ENCODE results near the gene SLCO2A1.

SLCO2A1 gene

DNA sequence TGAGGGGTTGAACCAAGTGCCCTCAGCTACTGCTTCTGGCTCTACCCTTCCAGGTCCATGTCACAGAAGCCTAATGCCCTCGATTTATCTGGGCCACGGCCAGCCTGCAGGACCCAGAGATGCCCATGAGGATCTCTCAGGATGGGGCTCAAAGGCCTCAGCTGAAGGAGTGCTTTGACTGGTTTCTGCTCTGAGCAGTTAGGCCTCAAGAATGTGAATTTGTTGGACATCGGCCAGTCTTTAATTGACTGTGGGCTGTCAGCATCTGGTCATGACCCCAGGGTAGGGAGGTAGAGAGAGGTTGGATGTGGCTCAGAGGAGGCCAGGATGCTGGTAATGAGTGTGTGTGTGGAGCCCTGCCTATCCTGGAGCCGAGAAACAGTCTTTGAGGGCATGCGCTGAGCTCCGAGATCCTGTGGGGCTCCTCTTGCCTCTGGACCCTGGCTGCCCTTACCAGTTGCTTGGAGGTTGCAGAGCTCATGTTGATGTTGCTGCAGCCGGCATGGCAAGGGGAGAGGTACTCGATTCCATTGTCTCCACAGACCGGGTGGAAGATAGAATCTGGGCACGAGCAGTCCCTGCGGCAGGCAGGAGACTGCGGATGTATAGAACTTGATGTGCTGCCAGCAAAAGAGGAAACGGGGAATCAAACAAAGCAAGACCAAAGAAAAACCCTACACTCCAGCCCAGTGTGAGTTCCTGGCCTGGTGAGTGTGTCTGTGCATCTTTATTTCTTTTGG is 84.9 kb downstream of the SLCO2A1 start:
- DNase-seq: peak; percentile 9

DNA sequence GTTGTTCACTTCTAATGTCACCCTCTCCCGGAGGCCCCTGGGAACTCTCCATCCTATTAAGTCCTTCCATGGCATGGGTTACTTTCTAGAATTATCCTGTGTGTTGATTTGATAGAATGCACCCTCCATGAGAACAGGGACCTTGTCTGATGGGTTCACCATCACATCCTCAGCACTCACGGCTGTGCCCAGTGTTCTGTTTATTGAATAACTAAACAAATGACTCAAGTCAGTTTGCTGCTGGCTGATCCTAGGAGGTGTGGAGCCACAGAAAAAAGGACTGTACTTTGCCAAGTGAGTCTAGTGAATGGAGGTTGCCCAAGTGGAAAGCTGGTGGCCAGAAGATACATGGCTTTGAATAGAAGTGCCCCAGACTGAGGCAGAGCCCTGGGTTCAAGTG is 85.5 kb downstream of the SLCO2A1 start:
- DNase-seq: peak; percentile 6

DNA sequence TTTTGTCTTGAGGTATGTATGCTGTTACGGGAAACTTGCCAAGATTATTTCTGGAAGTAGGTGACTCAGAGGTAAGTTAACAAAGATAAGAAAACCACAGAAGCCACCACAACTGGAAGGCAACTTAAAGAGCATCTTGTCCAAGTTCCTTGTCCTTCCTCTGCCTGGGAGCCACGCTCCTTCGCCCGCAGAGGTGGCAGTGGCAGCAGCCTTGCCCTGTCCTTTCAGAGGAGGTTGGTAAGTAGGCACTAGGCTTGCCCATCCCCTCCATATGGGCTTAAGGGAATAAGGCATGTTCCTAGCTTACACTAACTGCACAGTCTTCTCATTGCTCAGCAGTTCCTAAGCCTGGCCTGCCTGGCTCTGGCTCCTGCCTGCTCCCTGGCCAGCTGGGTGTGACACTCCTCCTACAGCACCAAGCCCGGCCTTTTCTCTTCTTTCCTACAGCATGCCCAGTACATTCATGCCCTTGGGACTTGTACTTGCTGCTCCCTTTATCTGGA is 86.0 kb downstream of the SLCO2A1 start:
- DNase-seq: peak; percentile 9

DNA sequence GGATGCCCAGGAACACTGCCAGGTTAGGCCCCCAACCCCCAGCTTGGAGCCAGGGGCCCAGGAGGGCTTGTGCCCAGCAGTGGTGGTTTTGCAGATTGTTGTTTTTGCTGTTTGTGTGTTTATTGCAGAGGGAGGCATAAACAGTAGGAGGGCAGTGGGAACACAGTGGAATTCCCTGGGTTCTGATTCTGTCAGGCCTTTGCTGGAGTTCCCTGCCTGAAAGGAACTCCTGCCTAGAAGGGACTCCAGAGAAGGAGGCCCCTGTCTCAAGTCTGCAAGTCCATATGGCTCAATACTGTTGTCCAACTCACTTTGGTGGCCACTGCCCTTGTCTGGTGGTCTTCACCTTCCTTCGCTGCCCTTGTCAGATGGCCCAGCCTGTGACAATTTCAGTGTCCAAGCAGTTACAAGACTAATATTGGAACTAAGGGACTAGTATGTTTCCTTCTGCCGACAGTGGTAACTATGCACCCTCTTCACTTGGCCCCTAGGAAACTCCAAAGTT is 86.6 kb downstream of the SLCO2A1 start:
- no peak for DNase-seq

DNA sequence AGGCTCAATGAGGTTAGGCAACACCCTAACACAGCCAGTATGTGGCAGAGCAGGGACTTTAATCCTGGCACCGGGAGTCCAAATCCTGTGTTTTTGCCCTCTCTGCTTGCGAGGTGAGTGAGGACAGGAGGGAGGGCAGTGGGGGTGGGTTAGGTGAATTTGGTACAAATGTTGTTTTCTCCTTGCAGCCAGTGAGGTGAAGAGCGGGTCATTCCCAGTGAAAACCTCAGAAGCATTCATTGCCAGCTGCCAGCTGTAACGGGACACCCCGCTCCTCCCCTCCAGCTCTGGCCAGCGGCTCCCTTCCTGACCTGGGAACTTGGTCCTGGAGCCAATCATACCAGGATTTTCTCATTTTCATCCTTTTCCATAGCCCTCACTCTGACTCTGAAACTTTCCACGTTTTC is 88.3 kb downstream of the SLCO2A1 start:
- DNase-seq: no peak

DNA sequence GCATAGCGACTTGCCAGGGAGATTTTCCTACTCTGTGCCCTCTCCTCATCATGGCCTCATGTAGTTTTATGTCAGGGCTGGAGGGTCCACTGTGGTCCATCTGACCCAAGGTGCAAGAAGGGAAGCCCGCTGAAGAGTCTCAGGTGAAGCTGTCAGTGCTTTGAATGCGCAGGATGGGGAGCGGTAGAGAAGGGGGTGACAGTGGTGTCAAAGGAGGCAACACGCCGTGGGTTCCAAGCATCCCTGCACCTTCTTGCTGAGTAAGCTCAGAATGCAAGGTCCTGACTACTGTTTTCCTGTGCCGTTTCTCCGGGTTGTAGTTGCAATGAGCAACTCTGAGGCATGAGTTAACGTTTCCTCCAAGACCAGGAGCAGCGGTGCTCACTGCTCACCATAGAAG is 89.2 kb downstream of the SLCO2A1 start:
- no peak for DNase-seq

DNA sequence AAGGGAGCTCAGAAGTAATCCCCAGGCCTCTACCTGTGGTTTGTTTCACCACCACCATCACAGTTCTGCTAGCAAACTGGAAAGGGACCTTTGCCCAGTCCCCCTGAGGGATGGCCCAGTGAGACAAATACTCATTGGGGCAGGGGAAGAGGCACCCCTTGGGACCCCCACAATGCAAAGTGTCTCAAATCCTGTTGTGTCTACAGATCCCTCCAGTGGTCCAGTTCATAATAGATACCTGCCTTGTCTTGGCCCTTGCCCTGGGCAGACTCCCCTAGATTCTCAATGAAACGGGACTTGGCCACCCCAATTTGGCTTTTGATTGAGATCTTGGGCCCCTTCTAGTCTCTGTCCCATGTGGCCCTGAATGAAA is 90.3 kb downstream of the SLCO2A1 start:
- DNase-seq: no peak

DNA sequence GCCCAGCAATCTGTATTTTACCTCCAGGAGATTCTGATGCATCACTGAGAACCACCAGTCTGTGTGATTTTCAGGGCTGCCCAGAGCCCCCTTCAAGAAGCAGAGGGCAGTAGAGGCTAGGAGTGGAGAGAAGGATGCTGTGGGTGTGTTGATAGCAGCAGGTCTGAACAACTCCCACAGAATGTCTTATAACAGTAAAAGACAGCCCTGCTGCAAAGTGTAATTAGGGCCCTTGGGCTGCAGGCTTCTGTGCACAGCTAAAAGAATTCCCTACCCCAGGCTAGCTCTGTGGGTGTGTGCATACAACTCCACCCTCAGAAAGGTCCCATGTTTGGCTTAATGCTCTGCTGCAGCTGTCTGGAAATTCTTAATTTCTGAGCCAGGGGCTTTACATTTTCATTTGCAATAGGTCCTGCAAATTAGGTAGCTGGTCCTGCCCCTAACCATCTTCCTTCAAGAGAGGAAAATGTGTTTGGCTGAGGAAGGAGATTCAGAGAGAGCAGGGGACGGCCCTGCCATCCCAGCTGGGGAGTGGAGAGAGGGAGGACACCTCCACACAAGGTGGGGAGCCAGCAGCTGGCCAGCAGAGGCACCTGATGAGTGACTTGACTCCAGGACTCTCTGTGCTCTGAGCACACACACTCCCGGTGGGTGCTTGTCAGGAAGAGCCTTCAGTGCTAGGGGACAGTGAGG is 90.8 kb downstream of the SLCO2A1 start:
- no peak for DNase-seq

DNA sequence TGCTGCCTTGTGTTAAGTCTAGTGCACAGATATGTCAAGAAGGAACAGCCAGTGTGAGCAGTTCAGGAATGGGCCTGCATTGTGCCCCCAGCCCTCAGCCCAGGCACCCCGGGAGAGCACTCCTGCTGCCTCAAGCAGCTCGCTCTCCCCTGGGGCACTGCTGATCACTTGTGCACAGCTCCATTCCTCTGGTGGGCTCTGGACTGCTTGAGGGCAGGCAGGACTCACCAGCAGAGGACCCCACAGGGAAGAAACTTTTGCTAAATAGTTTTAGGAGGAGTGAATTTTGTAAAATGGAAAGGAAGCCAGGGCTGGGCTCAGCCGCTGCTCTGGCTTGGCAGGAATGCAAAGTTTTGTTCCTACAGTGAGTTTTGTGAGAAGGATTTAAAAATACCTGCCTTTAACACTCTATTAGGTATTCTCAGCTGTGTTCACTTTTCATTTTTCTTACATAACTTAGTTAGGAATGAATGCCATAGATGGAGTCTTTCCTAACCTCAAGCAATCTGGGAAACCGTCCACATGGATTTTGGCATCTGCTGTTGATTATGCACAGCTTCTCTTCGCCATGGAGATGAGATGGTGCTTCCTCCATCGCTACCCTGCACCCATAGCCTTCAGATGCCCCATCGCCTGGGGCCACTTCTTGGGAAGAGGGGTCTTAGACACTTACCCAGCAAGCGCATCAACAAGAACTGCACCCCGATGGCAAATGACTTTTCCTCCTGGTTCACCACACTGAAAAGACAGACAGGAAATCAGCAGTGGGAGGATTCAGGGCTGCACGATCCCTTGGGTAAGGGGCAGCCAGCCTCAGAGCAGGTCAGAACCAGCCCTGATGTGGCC is 91.7 kb downstream of the SLCO2A1 start:
- no peak for DNase-seq

DNA sequence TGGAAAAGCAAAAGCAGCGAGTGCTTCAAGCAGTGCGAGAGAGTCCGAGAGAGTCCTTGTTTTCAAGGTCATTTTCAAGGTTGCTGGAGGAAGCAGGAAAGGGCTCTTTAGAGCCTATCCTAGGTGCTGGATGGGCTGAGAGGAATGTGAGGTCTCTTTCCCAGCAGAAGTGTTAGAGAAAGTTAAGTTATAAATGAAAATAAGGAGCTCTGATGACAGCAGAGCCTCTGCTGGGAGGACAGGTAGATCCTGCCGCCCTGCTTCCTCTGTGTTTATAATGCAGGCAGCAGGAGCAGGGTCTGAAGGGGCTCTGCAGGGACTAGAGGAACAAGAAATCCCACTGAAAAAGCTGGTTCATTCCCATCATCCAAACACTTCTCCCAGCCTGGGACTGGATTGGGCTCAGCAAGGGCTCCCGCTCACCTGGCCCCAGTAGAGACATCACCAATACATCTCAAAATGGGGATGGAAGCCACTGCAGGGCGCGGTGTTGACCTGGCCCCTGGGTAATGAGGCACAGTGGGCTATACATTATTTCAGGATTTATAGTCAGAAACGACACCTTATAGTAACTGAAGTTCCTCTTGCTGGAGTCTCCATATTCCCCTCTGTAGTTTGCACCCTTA is 92.6 kb downstream of the SLCO2A1 start:
- no peak for DNase-seq

DNA sequence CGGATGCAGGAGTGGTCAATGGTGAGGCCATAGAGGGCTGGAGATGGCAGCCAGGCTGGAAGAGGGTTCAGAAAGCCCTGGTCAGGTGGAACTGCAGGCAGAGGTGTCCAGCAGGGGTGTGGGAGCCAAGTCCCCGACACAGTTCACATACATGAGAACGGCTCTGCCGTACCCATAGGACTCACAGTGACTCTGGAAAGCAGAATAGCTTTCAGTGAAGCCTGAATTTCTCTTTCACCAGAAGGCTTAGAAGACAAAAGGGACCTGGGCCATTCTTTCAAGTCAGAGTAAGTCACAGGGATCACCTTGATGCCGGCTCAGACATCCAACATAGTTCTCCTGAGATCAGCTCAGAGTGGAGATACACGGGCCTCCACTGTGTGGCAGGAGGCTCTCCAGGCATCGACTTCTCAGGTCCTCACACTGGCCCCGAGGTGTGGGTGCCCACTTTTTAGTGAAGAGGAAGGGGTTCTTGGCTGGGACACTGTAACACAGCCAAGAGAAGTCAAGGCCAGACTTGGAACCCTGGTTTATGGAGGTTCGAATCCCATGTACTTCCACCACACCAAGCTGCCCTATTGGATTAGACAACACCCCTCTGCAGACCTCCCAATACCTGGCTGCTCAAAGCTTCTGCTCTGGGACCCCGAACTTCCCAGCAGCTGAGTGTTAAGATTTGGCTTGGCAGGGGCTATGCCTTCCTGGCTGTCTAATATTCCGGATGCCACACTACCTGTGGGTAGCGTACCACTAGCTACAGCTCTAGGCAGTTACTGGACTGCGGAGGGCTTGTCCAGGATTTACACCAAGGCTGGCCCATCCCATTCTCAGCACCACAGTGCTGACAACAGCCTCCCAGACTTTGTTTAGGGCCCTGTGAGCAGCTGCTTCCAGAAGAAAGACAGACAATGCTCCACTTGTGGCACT is 93.6 kb downstream of the SLCO2A1 start:
- no peak for DNase-seq

DNA sequence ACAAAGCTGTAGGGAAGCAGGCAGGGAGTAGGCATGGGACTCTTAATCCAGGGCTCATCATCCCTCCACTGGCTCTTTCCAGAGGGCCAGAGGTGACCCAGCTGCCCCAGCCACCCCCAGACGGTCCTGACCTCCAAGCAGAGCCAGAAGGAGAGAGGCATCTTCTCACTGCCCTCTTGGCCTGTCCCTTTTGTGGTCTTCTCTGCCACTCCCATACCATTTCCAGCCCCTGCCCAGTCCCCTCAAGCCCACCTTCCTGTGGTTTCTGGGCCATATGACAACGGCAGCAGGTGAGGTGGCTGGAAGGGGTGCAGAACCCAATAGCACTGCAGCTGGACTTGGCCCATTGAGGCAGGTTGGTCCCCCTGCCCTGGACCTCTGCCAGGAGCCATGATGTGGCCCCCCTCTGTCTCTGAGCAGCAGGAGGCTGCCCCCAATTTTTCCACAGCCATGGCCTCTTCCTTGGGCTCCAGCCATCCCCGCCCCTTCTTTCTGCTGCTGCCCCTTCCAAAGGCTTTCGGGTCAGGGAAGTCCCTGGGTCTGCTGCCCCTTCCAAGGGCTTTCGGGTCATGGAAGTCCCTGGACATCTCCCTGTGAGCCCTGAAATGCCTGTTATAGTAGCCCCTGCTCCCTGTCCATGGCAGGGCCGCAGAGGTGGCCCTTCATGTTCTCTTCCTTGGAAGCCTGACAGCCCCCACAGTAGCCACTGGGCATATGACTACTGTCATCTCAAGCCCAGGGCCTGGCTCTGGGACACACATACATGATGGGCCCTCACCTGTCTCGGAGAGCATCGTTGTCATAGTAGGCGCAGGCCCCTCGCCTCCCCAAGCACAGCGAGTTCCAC is 94.5 kb downstream of the SLCO2A1 start:
- DNase-seq: no peak

DNA sequence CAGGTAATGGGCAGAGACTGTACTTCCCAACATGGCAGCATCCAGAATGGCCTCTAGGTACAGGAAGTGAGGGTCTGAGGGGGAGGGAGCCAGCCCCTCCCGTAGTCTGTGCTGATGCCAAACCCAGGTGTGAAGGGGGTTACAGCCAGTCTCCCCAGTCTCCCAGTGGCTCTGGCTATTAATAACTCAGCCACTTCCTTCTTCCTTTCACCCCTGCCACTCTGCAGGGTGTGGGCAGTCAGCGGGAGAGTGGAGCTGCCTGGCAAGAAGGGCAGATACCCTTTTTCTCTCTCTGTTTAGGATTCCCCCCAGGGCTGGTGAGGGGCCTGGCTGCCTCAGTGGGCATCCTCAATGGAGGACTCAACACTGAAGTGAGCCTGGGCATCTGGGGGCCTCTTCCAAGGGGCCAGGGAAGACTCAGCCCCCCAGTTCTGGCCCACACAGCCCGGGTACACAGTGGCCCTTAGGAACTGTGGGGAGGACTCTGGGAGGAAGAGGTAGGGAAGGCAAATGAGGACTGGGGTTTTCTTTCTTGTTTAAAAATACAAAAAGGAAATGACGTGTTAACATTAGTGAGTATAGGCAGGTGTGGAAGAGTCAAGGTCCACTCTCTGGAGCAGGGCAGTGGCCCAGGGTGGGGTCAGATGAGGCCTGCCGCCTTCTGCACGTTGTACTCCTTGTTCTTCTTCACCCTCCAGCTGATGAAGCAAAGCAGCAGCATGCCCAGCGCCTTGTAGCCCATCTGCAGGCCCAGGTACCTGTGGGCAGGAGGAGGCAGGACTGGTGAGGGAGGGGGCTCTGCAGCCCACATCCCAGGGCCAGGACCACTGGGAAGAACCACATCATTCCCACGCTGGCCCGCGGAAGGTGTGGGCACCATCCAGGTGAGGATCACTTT is 95.4 kb downstream of the SLCO2A1 start:
- DNase-seq: no peak

DNA sequence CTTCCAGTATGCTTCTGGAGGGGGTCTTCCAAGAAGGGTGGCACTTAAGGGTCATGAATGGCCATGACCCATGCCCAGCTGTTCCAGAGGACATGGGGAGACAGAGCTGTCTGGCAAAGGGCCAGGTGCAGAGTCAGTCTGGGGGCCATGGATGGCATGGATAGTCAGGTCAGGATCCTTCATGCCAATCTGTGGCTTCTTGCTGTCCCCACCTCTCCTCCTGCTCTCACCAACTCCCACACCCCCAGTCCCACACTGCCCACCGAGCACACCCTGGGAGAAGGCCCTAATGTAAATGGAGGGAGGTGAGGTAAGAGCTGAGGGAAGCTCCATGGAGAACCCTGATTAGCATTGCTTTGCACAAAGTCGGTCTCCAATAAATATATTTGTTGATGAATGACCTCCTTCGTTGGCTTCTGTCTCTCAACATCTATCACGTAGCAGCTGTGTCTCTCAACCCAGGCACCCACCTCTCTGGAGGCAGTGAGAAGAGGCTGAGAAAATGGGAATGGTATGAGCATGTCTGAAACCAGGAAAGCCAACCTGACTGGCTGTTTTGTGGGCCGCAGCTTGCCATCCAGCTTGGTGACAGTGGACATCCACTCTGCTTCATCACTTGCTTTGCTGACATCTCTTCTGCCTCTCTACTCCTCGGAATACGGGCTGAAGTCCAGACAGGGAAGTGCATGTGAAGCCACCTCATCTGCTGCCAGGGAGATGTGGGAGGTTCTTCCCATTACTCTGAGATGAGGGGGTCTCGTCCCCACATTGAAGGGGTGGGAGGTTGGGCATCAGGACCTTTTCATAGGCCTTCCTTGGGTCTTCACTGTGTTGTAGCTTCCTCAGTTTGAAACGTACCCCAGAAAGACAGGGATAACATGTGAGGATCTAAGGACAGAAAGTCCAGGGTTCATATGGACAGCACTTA is 96.4 kb downstream of the SLCO2A1 start:
- no peak for DNase-seq

DNA sequence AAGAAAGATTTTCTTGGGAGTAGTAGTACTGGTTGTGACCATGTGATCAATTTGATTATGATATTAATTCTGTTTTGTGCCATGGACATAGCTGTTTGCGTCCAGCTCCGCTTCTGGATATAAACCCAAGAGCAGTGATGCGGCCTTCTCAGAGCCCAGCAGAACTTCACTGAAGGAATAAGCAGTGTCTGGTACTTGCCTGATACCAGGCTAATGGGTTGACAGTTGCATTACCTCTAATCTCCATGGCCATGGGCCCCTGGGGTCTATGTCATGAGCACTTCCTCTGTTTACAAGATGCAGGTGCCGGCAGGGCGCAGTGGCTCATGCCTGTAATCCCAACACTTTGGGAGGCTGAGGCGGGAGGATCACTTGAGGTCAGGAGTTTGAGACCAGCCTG is 97.7 kb downstream of the SLCO2A1 start:
- DNase-seq: no peak

DNA sequence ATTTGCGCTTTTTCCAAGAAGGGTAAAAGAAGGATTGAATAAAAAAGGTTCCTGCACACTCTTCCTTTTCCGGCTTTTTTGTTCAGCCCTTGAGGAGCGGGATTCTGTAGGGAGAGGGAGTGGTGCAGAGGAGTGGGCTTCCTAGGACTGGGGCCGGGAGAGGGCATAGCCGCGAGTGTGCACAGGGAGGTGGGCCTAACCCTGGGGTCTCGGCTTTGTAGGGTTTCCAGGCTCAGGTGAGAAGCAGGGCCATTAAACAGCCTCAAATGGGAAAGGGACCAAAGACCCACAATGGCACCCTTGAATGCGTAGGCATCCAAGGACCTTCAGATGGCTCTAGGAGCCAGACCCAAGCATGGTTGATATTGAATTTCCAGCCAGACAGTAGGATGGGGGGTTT is 98.6 kb downstream of the SLCO2A1 start:
- no peak for DNase-seq

DNA sequence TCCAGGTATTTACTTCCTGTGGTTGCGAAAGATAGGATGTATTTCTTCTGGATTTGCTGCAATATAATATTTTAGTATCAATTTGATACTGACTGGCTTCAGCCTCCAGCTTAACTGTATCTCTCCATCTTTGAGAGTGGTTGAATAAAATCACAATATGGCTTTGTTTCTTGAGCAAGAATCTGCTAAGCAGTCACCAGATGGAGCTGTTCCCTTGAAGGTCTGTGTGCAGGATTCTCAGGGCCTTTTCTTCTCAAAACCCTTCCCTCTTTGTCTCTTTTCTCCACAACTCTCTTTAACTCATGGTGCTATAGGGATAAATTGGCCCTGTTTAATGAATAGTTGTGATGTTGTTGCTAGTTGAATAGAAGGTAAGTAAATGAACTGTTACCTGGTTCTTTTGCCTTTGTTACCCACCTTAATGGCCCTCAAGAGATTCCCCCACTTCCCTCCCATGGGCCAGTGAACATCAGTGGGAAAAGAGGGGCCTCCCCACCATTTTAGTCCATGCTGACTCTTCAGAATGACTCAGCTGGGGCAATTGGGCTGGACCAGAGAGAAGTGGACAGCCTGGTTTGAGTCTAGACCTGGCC is 99.3 kb downstream of the SLCO2A1 start:
- no peak for DNase-seq

Measured in CD4-positive, alpha-beta T cell treated with Interleukin-15 for 1 hour (primary cell).